ENCODE results near the gene MACROH2A2. TPM values are rescaled to one million over a fixed set of nuclear protein-coding genes. Genes with fewer than 3 reads are reported as not detected.

Gene MACROH2A2
- total RNA-seq, 1 donor from 2014 or later = not detected

DNA sequence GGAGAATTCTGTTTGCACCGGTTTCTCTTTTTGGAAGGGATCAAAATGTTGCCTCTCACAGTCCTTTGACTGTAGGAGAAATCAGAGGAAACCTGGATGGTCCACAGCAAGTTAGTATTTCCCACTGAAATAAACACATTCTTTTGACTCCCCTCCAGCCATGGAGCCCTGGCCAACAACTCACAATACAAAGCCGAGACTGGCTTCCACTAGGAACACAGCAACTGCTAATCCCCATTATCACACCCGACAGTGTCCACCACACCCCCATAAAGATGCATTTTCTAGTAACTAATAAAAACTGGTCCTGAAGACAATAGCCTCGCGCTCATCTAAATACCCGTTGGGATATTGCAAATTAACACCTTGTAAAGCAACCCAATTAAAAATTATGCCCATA is 798 bp upstream of the MACROH2A2 start:
- intact Hi-C loops (cut with micrococcal nuclease) = no loop called here
- Mint-ChIP-seq H3K27ac (no peak overlapping the region), H3K27me3 (peaks cover 44% of the 10 kb centered on the region), H3K36me3 (ENCODE audit: low read depth) (no peaks in the 10 kb centered on the region), H3K4me3 (no peak overlapping the region), H3K4me1 (peaks cover 9% of the 10 kb centered on the region), H3K9me3 (no peaks in the 10 kb centered on the region)
- TF ChIP-seq CTCF (IDR thresholded peaks at IDR 0.05) = no peak
- ATAC-seq (ENCODE audit: low read depth) = no peak
- DNase-seq = no peak
- CTCF ChIA-PET = no interaction called here
- POLR2A ChIA-PET = no interaction called here

DNA sequence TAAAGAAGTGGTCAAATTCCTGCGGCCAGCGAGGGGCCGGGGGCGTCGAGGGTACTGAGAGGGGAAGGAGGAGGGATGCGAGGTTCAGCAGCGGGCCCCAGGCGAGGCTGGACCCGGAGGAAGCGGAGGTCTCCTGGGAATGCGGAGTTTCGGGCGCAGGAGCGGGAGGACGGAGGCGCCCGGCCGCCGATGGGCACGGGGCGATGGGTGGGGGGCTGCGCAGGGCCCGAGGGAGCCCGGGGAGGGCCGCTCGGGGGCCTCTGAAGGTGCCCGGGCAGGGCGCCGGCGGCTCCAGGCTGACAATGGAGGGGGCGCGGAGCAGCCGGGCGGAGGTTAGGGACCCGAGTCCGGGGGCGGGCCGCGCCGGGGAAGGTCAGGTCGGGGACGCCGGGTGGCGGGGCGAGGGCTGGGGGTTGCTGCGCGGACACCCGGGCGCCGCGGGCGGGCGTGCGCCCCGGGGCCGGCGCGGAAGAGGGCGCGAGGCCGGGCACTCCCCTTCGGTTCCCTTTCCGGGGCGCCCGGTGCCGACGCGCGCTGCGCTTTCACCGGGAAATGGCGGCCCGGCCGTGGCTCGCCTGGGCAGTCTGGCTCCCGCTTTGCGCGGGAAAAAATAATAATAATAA is 683 bp downstream of the MACROH2A2 start:
- peaks cover 9% of the 10 kb centered on the region for H3K4me1 Mint-ChIP-seq

GRCh38 chr10:70053841-70054288 is 1.2 kb downstream of the MACROH2A2 start:
- no peak for ATAC-seq (ENCODE audit: low read depth)
- Mint-ChIP-seq H3K4me3 (no peak overlapping the region), H3K27me3 (peaks cover 44% of the 10 kb centered on the region), H3K36me3 (ENCODE audit: low read depth) (no peaks in the 10 kb centered on the region), H3K9me3 (no peaks in the 10 kb centered on the region), H3K27ac (no peak overlapping the region), H3K4me1 (peaks cover 9% of the 10 kb centered on the region)
- intact Hi-C loops (cut with micrococcal nuclease) = no loop called here
- ChIA-PET POLR2A (no interaction called here), CTCF (no interaction called here)
- DNase-seq = no peak
- TF ChIP-seq CTCF (IDR thresholded peaks at IDR 0.05) = no peak

More for the DNA sequence above, 683 bp downstream of the MACROH2A2 start:
- intact Hi-C loops (cut with micrococcal nuclease) = no loop called here
- H3K9me3 Mint-ChIP-seq = no peaks in the 10 kb centered on the region
- CTCF ChIA-PET = no interaction called here
- no peak for ATAC-seq (ENCODE audit: low read depth)
- POLR2A ChIA-PET = no interaction called here
- no peak for TF ChIP-seq CTCF (IDR thresholded peaks at IDR 0.05)
- H3K27me3 Mint-ChIP-seq = peaks cover 44% of the 10 kb centered on the region
- H3K36me3 Mint-ChIP-seq (ENCODE audit: low read depth) = no peaks in the 10 kb centered on the region
- H3K4me3 Mint-ChIP-seq = no peak overlapping the region
- H3K27ac Mint-ChIP-seq = no peak overlapping the region
- no peak for DNase-seq

DNA sequence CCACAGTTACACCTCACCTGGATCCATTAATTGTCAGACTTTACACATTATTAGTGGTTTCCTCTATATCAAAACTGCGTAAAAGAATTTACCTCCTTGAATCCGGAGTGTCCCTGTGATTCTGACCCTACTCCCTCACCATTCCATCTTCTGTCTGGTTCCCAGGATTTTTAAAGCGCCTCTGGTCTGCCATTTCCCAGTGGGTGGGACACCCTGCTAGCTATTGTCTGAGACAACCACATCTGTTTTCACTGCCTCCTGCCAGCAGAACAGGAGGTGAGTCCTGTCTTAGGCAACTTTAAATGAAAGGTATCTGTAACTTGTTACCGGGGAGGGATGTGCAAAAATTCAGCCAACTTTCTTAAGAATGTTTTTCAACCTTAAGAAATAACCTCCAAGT is 2.3 kb downstream of the MACROH2A2 start:
- no peaks in the 10 kb centered on the region for H3K9me3 Mint-ChIP-seq
- peaks cover 40% of the 10 kb centered on the region for H3K27me3 Mint-ChIP-seq
- peaks cover 9% of the 10 kb centered on the region for H3K4me1 Mint-ChIP-seq
- H3K27ac Mint-ChIP-seq = no peak overlapping the region
- no peaks in the 10 kb centered on the region for H3K36me3 Mint-ChIP-seq (ENCODE audit: low read depth)
- no peak overlapping the region for H3K4me3 Mint-ChIP-seq
- TF ChIP-seq CTCF (IDR thresholded peaks at IDR 0.05) = no peak
- ChIA-PET CTCF (no interaction called here), POLR2A (interaction anchor here (0.6 kb wide), 1 partner anchor 152 kb away, joined by 4 read pairs; no protein-coding TSS in a partner anchor)
- no peak for ATAC-seq (ENCODE audit: low read depth)
- intact Hi-C loops (cut with micrococcal nuclease) = no loop called here
- no peak for DNase-seq

GRCh38 chr10:70055550-70055949 is 2.9 kb downstream of the MACROH2A2 start:
- CTCF ChIA-PET = no interaction called here
- no peak for DNase-seq
- Mint-ChIP-seq H3K4me1 (peaks cover 9% of the 10 kb centered on the region), H3K36me3 (ENCODE audit: low read depth) (no peaks in the 10 kb centered on the region), H3K27me3 (peaks cover 39% of the 10 kb centered on the region), H3K27ac (no peak overlapping the region), H3K4me3 (no peak overlapping the region), H3K9me3 (no peaks in the 10 kb centered on the region)
- ATAC-seq (ENCODE audit: low read depth) = no peak
- intact Hi-C loops (cut with micrococcal nuclease) = no loop called here
- TF ChIP-seq CTCF (IDR thresholded peaks at IDR 0.05) = no peak
- POLR2A ChIA-PET = no interaction called here
